HUES48 (cell line): ENCODE results near the gene MDP1.
"Not testable (repeated sequence)": the region's sequence is repeated elsewhere in the genome, so short reads cannot be mapped to it uniquely, and the experiment has no call there.

ENCODE experiments used
- H3K27ac ChIP-seq: one replicate; pipeline ENCODE4 v1.7.0; 2013; ENCODE audit warnings: low read depth, low read length, inconsistent platforms
- H3K27me3 ChIP-seq: 2 replicates; pipeline ENCODE4 v1.6.1; 2013; ENCODE audit warnings: mild to moderate bottlenecking, low read length; ENCODE audit not compliant: control insufficient read depth, insufficient read depth
- H3K36me3 ChIP-seq: 2 replicates; pipeline ENCODE4 v1.6.1; 2013; ENCODE audit warnings: low read length; ENCODE audit not compliant: control insufficient read depth, insufficient read depth
- H3K4me1 ChIP-seq: 2 replicates; pipeline ENCODE4 v1.6.1; 2013; ENCODE audit warnings: mild to moderate bottlenecking, low read length; ENCODE audit not compliant: control insufficient read depth, insufficient read depth
- H3K4me3 ChIP-seq: 2 replicates; pipeline ENCODE4 v1.5.1; 2013; ENCODE audit warnings: mild to moderate bottlenecking, low read depth, low read length
- H3K9ac ChIP-seq: 2 replicates; pipeline ENCODE4 v1.6.1; 2013; ENCODE audit warnings: mild to moderate bottlenecking, low read depth, low read length, moderate library complexity
- H3K9me3 ChIP-seq: 2 replicates; pipeline ENCODE4 v1.6.1; 2013; ENCODE audit warnings: low read length; ENCODE audit not compliant: control insufficient read depth, insufficient read depth

MDP1 gene

DNA sequence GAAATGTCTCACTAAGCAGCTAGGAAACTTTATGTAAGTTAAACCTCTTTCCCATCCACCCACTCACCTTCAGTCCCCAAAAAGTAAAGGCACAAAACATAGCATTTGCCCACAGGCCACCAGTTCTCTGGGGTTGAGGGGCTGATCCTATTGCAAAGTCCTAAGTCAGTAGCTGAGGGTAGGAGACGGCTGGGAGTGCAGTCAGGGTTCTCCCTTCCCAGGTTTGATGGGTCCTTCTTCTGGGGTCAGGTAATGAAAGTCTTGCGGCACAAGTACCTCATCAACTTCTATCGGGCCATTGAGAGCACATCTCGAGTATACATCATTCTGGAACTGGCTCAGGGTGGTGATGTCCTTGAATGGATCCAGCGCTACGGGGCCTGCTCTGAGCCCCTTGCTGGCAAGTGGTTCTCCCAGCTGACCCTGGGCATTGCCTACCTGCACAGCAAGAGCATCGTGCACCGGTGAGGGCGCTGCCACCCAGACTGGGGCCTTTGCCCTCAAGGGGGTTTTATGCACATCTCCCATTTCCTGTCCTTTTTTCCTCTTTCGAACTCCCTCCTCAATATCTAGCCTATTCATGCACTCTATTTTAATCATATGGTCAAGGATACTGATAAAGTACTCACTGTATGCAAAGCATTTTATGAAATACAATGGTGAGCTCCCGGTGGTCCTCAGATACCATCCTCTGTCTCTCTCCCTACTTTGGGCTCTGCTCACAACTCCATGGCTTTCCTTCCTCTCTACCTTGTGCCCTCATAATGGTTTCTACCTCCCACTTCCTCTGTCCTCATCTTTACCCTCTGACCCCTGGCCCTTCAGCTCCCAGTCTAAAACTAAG, 9.4 kb downstream of the MDP1 start:
- peaks cover 61% of the 10 kb centered on the region for H3K36me3 ChIP-seq
- H3K27me3 ChIP-seq, result no peaks in the 10 kb centered on the region
- H3K4me3 ChIP-seq, result no peak overlapping the region

DNA sequence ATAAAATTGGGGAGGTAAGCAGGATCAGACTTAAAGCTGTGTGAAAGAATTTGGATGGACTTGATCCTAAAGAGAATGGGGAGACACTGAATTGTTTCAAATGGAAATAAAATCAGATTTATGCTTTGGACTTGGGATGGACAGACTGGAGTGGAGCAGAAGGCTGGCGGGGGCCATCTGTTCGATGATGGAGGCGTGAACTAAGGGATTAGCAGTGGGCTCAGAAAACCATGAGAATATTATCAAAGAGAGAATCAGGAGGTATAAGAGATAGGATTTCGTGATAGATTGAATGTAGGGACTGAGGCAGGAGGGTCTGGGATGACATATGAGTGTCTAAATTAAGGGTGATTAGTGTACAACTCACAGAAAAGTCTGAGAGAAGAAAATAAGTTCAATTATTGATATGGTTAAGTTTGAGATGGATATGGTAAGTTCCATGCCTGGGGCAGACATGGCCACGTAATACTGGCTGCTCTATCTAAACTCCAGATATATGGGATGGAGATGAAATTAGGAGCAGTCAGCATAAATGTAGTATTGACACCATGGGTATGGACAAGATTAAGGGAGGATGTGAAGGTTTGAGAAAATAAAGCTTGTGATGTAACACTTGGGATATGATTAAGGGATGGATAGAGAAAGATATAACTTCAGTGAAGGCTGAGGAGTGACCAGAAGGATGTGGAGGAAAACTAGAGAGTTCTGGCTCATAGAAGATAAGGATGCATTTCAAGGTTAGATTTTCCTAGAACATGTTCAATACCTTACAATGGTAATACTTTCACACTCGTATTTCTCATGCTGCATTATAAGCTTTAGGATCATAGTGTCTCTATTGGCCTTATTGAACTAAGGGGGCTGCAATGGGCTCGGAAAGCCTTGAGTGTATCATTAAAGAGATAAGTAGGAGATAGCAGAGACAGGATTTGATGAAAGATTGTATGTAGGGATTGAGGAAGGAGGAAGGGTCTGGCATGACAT, 11.4 kb downstream of the MDP1 start:
- peaks cover 43% of the 10 kb centered on the region for H3K36me3 ChIP-seq
- peaks cover 6% of the 10 kb centered on the region for H3K4me1 ChIP-seq
- H3K9ac ChIP-seq, result no peak overlapping the region
- H3K27me3 ChIP-seq, result no peaks in the 10 kb centered on the region
- H3K27ac ChIP-seq, result no peak overlapping the region
- H3K4me3 ChIP-seq, result no peak overlapping the region
- peaks cover 7% of the 10 kb centered on the region; the same call in 1 of the 2 replicates for H3K9me3 ChIP-seq

More for the DNA sequence above, 9.4 kb downstream of the MDP1 start:
- H3K27ac ChIP-seq, result no peak overlapping the region
- peaks cover 4% of the 10 kb centered on the region; the same call in 1 of the 2 replicates for H3K9me3 ChIP-seq
- no peak overlapping the region for H3K9ac ChIP-seq
- H3K4me1 ChIP-seq, result peaks cover 6% of the 10 kb centered on the region

DNA sequence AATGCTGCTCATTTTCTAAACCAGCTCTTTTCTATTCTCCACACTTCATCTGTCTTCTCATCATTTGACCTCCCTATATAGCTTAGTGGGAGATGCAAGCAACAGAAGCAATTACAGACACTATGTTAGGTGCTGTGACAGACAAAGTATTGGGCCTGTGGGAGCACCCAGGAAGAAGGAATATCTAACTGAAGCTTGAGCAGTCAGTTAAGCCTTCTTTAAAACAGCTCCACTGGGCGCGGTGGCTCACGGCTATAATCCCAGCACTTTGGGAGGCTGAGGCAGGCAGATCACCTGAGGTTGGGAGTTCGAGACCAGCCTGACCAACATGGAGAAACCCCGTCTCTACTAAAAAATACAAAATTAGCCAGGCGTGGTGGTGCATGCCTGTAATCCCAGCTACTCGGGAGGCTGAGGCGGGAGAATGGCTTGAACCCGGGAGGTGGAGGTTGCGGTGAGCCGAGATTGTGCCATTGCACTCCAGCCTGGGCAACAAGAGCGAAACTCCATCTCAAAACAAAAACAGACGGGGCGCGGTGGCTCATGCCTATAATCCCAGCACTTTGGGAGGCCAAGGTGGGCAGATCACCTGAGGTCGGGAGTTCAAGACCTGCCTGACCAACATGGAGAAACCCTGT, 12.5 kb downstream of the MDP1 start:
- not testable (repeated sequence) for H3K9me3 ChIP-seq, H3K9ac ChIP-seq, H3K4me1 ChIP-seq, H3K27me3 ChIP-seq
- Histone ChIP-seq H3K36me3 (peaks cover 35% of the 10 kb centered on the region), H3K4me3 (peak overlapping the region; percentile 35), H3K27ac (peak overlapping the region; percentile 83)

DNA sequence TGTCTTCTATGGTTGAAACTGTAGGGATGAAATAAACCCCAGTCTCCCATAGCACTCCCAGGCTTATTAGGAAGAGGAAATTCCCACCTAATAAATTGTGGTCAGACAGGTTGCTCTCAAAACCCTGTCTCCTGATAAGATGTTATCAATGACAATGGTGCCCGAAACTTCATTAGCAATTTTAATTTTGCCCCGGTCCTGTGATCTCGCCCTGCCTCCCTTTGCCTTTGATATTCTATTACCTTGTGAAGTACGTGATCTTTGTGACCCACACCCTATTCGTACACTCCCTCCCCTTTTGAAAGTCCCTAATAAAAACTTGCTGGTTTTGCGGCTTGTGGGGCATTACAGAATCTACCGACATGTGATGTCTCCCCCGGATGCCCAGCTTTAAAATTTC, 13.3 kb downstream of the MDP1 start:
- peak overlapping the region; percentile 83 for H3K27ac ChIP-seq
- peaks cover 27% of the 10 kb centered on the region for H3K36me3 ChIP-seq
- not testable (repeated sequence) for H3K9me3 ChIP-seq, H3K27me3 ChIP-seq, H3K9ac ChIP-seq, H3K4me1 ChIP-seq
- H3K4me3 ChIP-seq, result peak overlapping the region; percentile 37; the same call in 1 of the 2 replicates

DNA sequence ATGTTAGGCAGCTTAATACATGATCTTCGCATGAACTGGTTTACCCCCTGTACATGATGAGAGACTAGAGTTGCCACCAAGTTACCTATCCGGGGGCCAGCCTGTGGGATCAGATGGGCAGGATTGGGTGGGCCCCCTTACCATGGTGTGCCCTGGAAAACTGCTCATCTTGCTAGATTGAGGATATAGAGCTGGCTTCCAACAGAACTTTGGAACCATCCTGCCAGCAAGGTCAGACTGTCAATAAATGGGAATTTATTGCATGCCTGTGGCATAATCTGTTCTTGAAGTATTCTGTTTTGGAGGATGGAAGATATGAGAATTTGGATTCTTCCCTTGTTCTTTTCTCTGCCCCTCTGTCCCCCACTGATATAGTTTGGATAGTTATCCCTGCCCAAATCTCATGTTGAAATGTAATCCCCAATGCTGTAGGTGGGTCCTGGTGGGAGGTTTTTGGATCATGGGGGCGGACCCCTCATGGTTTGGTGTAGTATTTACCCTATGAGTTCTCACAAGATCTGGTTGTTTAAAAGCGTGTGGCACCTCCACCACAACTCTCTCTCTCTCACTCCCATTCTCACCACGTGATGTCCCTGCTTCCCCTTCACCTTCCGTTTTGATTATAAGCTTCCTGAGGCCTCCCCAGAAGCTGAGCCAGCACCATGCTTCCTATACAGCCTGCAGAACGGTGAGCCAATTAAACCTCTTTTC, 16.9 kb downstream of the MDP1 start:
- Histone ChIP-seq H3K27me3 (no peaks in the 10 kb centered on the region), H3K36me3 (0 out of 2 replicates have a peak, but pooled peaks cover 3% of the 10 kb centered on the region), H3K4me3 (no peak overlapping the region), H3K27ac (no peak overlapping the region), H3K4me1 (peaks cover 16% of the 10 kb centered on the region), H3K9me3 (peaks cover 7% of the 10 kb centered on the region; the same call in 1 of the 2 replicates), H3K9ac (no peak overlapping the region)

GRCh38 chr14:24197056-24197450, 18.8 kb downstream of the MDP1 start:
- Histone ChIP-seq H3K27ac (no peak overlapping the region), H3K27me3 (no peaks in the 10 kb centered on the region), H3K4me3 (no peak overlapping the region), H3K9ac (no peak overlapping the region), H3K4me1 (peaks cover 11% of the 10 kb centered on the region; the same call in 1 of the 2 replicates), H3K9me3 (peaks cover 7% of the 10 kb centered on the region; the same call in 1 of the 2 replicates), H3K36me3 (peaks cover 14% of the 10 kb centered on the region)

DNA sequence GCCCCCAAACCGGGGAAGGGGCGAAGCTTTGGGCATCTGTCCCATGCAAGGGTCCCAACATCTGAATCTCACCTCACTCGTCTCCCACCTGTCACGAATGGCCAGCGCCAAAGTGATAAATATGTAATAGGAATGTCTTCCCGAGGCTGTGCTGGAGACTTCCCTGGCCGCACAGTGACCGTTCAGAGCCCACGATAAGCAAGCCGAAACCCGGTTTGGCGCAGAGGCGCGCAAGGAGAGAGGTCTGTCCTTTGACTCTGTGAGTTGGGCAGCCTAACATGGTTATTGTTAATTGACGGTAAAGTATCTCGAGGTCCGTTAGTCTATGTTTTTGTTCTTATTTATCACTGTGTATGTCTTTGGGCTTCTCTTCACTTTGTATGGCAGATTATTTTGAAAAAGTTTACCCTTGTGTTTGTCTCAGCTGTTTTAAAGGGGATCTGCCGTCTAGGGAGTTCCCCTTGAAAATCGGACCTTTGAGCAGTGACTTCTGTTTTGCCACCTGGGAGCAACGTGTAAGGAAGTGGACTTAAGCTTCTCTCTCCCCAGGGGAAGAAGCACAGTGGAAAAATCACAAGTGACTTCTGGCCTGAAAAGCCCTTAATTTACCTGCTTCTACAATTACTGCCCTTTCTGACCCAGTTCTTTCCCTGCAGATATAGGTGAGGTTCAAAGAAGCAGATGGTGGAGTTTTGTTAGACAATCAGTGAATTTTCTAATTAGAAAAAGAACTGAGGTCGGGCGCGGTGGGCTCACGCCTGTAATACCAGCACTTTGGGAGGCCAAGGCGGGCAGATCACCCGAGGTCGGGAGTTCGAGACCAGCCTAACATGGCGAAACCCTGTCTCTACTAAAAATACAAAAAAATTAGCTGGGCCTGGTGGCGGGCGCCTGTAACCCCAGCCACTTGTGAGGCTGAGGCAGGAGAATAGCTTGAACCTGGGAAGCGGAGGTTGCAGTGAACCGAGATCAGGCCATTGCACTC, 19.5 kb downstream of the MDP1 start:
- Histone ChIP-seq H3K9me3 (0 out of 2 replicates have a peak, but pooled peaks cover 2% of the 10 kb centered on the region), H3K27ac (peak overlapping the region; percentile 98), H3K27me3 (no peaks in the 10 kb centered on the region), H3K36me3 (peaks cover 18% of the 10 kb centered on the region), H3K9ac (peak overlapping the region; percentile 96), H3K4me1 (peaks cover 11% of the 10 kb centered on the region; the same call in 1 of the 2 replicates), H3K4me3 (peak overlapping the region; percentile 70)

DNA sequence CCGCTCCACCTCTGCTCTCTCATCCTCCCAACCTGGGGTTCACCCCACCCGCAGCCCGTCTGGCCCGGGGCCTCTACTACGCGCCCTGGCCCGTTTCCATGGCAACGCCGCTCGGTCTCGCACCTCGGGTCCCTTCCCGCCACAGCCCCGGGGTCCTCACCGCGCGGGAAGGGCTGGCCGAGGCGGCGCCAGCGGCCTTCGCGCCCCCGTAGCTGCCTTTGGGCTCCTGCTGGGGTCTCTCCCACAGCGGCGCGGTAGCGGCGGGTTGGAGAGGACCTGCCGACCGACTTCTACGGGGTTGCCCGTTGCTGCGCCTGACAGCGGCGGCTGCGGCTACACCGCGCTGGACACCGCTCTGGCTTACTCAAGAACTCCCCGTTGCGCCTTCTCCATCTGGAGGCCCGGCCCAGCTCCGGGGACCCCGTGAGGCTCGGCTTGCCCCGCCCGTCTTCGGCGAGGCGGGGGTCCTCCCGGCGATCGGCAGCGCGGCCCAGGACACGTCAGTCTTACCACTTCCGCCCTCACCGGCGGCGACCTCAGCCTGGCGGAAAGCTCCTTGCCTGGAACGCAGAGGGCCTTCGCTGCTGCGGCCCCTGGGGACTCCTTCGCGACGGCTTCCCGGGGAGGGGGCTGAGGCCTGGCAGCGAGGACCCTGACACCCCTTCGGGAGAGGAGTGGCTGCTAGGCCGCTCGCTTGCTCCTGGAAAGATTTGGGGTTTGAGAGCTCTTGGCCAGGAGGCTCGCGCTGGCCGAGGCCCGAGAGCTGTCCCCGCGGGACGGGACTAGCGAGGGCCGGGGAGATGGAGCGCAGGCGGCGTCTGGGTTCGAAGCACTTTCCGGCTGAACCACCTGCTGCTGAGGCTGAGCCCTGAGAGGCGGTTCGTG, 20.4 kb downstream of the MDP1 start, which contains the start of gene TM9SF1:
TM9SF1 (minus strand) TSS at position 256 of the 885 bp plus-strand sequence. CDS start 422 bp downstream, outside the sequence.
- Histone ChIP-seq H3K4me1 (peaks cover 11% of the 10 kb centered on the region; the same call in 1 of the 2 replicates), H3K36me3 (peaks cover 20% of the 10 kb centered on the region), H3K4me3 (peak within 1 kb of the TSS; percentile 70), H3K27ac (peak within 1 kb of the TSS; percentile 98), H3K9ac (peak within 1 kb of the TSS; percentile 96), H3K9me3 (no peaks in the 10 kb centered on the region), H3K27me3 (no peaks in the 10 kb centered on the region)

GRCh38 chr14:24194873-24195185, 21.0 kb downstream of the MDP1 start:
- H3K36me3 ChIP-seq, result peaks cover 20% of the 10 kb centered on the region
- peaks cover 11% of the 10 kb centered on the region; the same call in 1 of the 2 replicates for H3K4me1 ChIP-seq
- H3K9ac ChIP-seq, result peak overlapping the region; percentile 96; the same call in 1 of the 2 replicates
- peak overlapping the region; percentile 70 for H3K4me3 ChIP-seq
- peak overlapping the region; percentile 98 for H3K27ac ChIP-seq
- H3K9me3 ChIP-seq, result no peaks in the 10 kb centered on the region
- no peaks in the 10 kb centered on the region for H3K27me3 ChIP-seq
